ENCODE measurements around the gene CHORDC1.
"Not testable (repeated sequence)": the region's sequence is repeated elsewhere in the genome, so short reads cannot be mapped to it uniquely, and the experiment has no call there.

CHORDC1 gene

GRCh38 chr11:90222459-90223247 lies at the start of gene CHORDC1:
TSS of gene CHORDC1 (minus strand) at chr11:90223049. CDS start at chr11:90222954, 95 bp downstream.
- DNase-seq: peak; percentile 70

GRCh38 chr11:90257158-90257525 lies 34.3 kb upstream of the CHORDC1 start:
- no peak for DNase-seq

- no peak for DNase-seq
Observed at GRCh38 chr11:90256404-90257157, 33.7 kb upstream of the CHORDC1 start.

- no peak for DNase-seq
Observed at GRCh38 chr11:90254065-90254464, 31.2 kb upstream of the CHORDC1 start.

- DNase-seq: no peak
Observed at GRCh38 chr11:90252053-90252452, 29.2 kb upstream of the CHORDC1 start.

GRCh38 chr11:90251599-90251998 lies 28.8 kb upstream of the CHORDC1 start:
- DNase-seq: no peak

GRCh38 chr11:90250970-90251369 lies 28.1 kb upstream of the CHORDC1 start:
- no peak for DNase-seq

- DNase-seq: no peak
Observed at GRCh38 chr11:90246468-90246867, 23.6 kb upstream of the CHORDC1 start.

GRCh38 chr11:90243534-90243933 lies 20.7 kb upstream of the CHORDC1 start:
- DNase-seq: peak; percentile 9

GRCh38 chr11:90242894-90243416 lies 20.1 kb upstream of the CHORDC1 start:
- DNase-seq: no peak

- DNase-seq: no peak
Observed at GRCh38 chr11:90241414-90241813, 18.6 kb upstream of the CHORDC1 start.

GRCh38 chr11:90239967-90240636 lies 17.3 kb upstream of the CHORDC1 start:
- DNase-seq: not testable (repeated sequence)

GRCh38 chr11:90237004-90237403 lies 14.2 kb upstream of the CHORDC1 start:
- no peak for DNase-seq

- no peak for DNase-seq
Observed at GRCh38 chr11:90235526-90235925, 12.7 kb upstream of the CHORDC1 start.

- no peak for DNase-seq
Observed at GRCh38 chr11:90234977-90235376, 12.1 kb upstream of the CHORDC1 start.

- no peak for DNase-seq
Observed at GRCh38 chr11:90229791-90230190, 6.9 kb upstream of the CHORDC1 start.

- no peak for DNase-seq
Observed at GRCh38 chr11:90228056-90228455, 5.2 kb upstream of the CHORDC1 start.

GRCh38 chr11:90223248-90223585 lies 368 bp upstream of the CHORDC1 start:
- DNase-seq: no peak

GRCh38 chr11:90221803-90222458 lies 918 bp downstream of the CHORDC1 start:
- DNase-seq: no peak

GRCh38 chr11:90220391-90220790 lies 2.5 kb downstream of the CHORDC1 start:
- DNase-seq: no peak

GRCh38 chr11:90219438-90219837 lies 3.4 kb downstream of the CHORDC1 start:
- no peak for DNase-seq

GRCh38 chr11:90218606-90219005 lies 4.2 kb downstream of the CHORDC1 start:
- no peak for DNase-seq

- DNase-seq: no peak
Observed at GRCh38 chr11:90216611-90217010, 6.2 kb downstream of the CHORDC1 start.

Data from NCI-H2171 treated with DMSO at 0.1 percent for 48 hours (cell line).